ENCODE measurements around the gene SPATA13. TPM values are rescaled to one million over a fixed set of nuclear protein-coding genes. Genes with fewer than 3 reads are reported as not detected.

SPATA13 gene
- total RNA-seq, 1 donor from 2014 or later: 20.1 TPM

- no peak overlapping the region for H3K27ac ChIP-seq
- no peaks in the 10 kb centered on the region for H3K36me3 ChIP-seq
- H3K27me3 ChIP-seq: no peaks in the 10 kb centered on the region
- intact Hi-C loops (cut with DNase I): no loop called here
- no peak for DNase-seq (ENCODE audit: extremely low spot score in 2 of 2)
- no peaks in the 10 kb centered on the region for H3K9me3 ChIP-seq
- TF ChIP-seq, protein P1, sequence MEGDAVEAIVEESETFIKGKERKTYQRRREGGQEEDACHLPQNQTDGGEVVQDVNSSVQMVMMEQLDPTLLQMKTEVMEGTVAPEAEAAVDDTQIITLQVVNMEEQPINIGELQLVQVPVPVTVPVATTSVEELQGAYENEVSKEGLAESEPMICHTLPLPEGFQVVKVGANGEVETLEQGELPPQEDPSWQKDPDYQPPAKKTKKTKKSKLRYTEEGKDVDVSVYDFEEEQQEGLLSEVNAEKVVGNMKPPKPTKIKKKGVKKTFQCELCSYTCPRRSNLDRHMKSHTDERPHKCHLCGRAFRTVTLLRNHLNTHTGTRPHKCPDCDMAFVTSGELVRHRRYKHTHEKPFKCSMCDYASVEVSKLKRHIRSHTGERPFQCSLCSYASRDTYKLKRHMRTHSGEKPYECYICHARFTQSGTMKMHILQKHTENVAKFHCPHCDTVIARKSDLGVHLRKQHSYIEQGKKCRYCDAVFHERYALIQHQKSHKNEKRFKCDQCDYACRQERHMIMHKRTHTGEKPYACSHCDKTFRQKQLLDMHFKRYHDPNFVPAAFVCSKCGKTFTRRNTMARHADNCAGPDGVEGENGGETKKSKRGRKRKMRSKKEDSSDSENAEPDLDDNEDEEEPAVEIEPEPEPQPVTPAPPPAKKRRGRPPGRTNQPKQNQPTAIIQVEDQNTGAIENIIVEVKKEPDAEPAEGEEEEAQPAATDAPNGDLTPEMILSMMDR (IDR thresholded peaks at IDR 0.05): no peak
- no peak for TF ChIP-seq POLR2AphosphoS5 (IDR thresholded peaks at IDR 0.05; ENCODE audit: insufficient read depth in 1 of 2, low read depth in 1 of 2)
- no peak for TF ChIP-seq POLR2A (IDR thresholded peaks at IDR 0.05)
- H3K4me1 ChIP-seq: peaks cover 8% of the 10 kb centered on the region
- H3K4me3 ChIP-seq: no peak overlapping the region
Observed at GRCh38 chr13:24175847-24176246, 15.3 kb downstream of the SPATA13 start.

DNA sequence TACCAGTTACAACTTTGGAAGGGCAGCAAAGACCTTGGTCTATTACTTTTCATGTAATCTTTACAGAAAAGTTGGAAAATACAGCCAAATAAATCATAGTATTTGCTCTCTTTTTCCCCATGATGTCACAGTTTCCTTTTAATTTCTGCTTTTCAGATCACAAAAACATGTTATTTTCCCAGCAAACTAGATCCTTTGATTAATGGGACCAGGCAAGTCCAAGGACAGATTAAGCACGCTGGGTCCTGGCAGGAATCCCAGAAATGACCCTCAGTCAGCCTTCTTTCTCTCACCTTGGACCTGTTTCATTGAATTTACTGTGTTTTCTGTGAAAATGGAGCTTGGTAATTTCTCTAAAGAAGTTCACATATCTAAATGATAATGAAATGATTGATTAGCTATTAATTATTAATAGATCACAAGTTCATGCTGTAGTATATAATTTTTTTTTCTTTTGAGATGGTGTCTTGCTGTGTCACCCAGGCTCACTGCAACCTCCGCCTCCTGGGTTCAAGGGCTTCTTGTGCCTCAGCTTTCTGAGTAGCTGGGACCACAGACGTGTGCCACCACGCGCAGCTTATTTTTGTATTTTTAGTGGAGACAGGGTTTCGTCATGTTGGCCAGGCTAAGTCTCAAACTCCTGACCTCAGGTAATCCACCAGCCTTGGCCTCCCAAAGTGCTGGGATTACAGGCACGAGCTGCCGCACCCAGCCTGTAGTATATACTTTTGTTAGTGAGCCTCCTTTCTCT is 16.0 kb downstream of the SPATA13 start:
- no peaks in the 10 kb centered on the region for H3K9me3 ChIP-seq
- TF ChIP-seq, protein P1 (IDR thresholded peaks at IDR 0.05): no peak
- TF ChIP-seq POLR2AphosphoS5 (IDR thresholded peaks at IDR 0.05; ENCODE audit: insufficient read depth in 1 of 2, low read depth in 1 of 2) (no peak), POLR2A (IDR thresholded peaks at IDR 0.05) (no peak)
- no peaks in the 10 kb centered on the region for H3K27me3 ChIP-seq
- peaks cover 8% of the 10 kb centered on the region for H3K4me1 ChIP-seq
- DNase-seq (ENCODE audit: extremely low spot score in 2 of 2): no peak
- no peak overlapping the region for H3K27ac ChIP-seq
- intact Hi-C loops (cut with DNase I): no loop called here
- H3K36me3 ChIP-seq: no peaks in the 10 kb centered on the region
- no peak overlapping the region for H3K4me3 ChIP-seq

GRCh38 chr13:24178847-24179485 is 18.4 kb downstream of the SPATA13 start:
- intact Hi-C loops (cut with DNase I): no loop called here
- Histone ChIP-seq H3K27ac (no peak overlapping the region), H3K27me3 (no peaks in the 10 kb centered on the region), H3K4me3 (no peak overlapping the region), H3K9me3 (no peaks in the 10 kb centered on the region), H3K4me1 (peaks cover 8% of the 10 kb centered on the region), H3K36me3 (no peaks in the 10 kb centered on the region)
- no peak for TF ChIP-seq POLR2AphosphoS5 (IDR thresholded peaks at IDR 0.05; ENCODE audit: insufficient read depth in 1 of 2, low read depth in 1 of 2)
- TF ChIP-seq, protein P1 (IDR thresholded peaks at IDR 0.05): no peak
- no peak for DNase-seq (ENCODE audit: extremely low spot score in 2 of 2)

GRCh38 chr13:24179486-24179850 is 18.9 kb downstream of the SPATA13 start:
- no peak overlapping the region for H3K4me3 ChIP-seq
- H3K36me3 ChIP-seq: no peaks in the 10 kb centered on the region
- TF ChIP-seq POLR2AphosphoS5 (IDR thresholded peaks at IDR 0.05; ENCODE audit: insufficient read depth in 1 of 2, low read depth in 1 of 2): no peak
- TF ChIP-seq, protein P1 (IDR thresholded peaks at IDR 0.05): no peak
- TF ChIP-seq POLR2A (IDR thresholded peaks at IDR 0.05): no peak
- H3K27me3 ChIP-seq: no peaks in the 10 kb centered on the region
- H3K9me3 ChIP-seq: no peaks in the 10 kb centered on the region
- H3K27ac ChIP-seq: no peak overlapping the region
- intact Hi-C loops (cut with DNase I): no loop called here
- DNase-seq (ENCODE audit: extremely low spot score in 2 of 2): no peak
- peaks cover 8% of the 10 kb centered on the region for H3K4me1 ChIP-seq

All from vagina (tissue), 2 donors.